Measurements from ENCODE around the gene AFTPH.

AFTPH gene

GRCh38 chr2:64629329-64629781 is 105.2 kb downstream of the AFTPH start:
- DNase-seq (ENCODE audit: low read depth) = no peak
- TF ChIP-seq CTCF (IDR thresholded peaks at IDR 0.05; ENCODE audit: low read depth, low read length, missing control alignments) = no peak
- H3K4me3 ChIP-seq (ENCODE audit: low read depth, low read length) = no peak overlapping the region

- no peak for TF ChIP-seq CTCF (IDR thresholded peaks at IDR 0.05; ENCODE audit: low read depth, low read length, missing control alignments)
- no peak overlapping the region for H3K4me3 ChIP-seq (ENCODE audit: low read depth, low read length)
- DNase-seq (ENCODE audit: low read depth) = no peak
These were observed 105.7 kb downstream of the AFTPH start for GRCh38 chr2:64629875-64630274.

GRCh38 chr2:64630752-64631151 is 106.6 kb downstream of the AFTPH start:
- no peak overlapping the region for H3K4me3 ChIP-seq (ENCODE audit: low read depth, low read length)
- no peak for DNase-seq (ENCODE audit: low read depth)
- no peak for TF ChIP-seq CTCF (IDR thresholded peaks at IDR 0.05; ENCODE audit: low read depth, low read length, missing control alignments)

- H3K4me3 ChIP-seq (ENCODE audit: low read depth, low read length) = no peak overlapping the region
These were observed 107.6 kb downstream of the AFTPH start for GRCh38 chr2:64631771-64632170.

GRCh38 chr2:64632835-64633819 is 109.0 kb downstream of the AFTPH start:
- no peak for TF ChIP-seq CTCF (IDR thresholded peaks at IDR 0.05; ENCODE audit: low read depth, low read length, missing control alignments)
- H3K4me3 ChIP-seq (ENCODE audit: low read depth, low read length) = no peak overlapping the region
- DNase-seq (ENCODE audit: low read depth) = no peak

More at GRCh38 chr2:64631771-64632170, 107.6 kb downstream of the AFTPH start:
- no peak for DNase-seq (ENCODE audit: low read depth)
- no peak for TF ChIP-seq CTCF (IDR thresholded peaks at IDR 0.05; ENCODE audit: low read depth, low read length, missing control alignments)

- no peak overlapping the region for H3K4me3 ChIP-seq (ENCODE audit: low read depth, low read length)
- no peak for TF ChIP-seq CTCF (IDR thresholded peaks at IDR 0.05; ENCODE audit: low read depth, low read length, missing control alignments)
- DNase-seq (ENCODE audit: low read depth) = no peak
These were observed 110.5 kb downstream of the AFTPH start for GRCh38 chr2:64634345-64635267.

All from GM12864 (cell line).